Measurements from ENCODE around the gene ASB3. TPM values are rescaled to one million over a fixed set of nuclear protein-coding genes. Genes with fewer than 3 reads are reported as not detected.
"Not testable (repeated sequence)": the region's sequence is repeated elsewhere in the genome, so short reads cannot be mapped to it uniquely, and the experiment has no call there.

Gene ASB3
- total RNA-seq, 1 experiment from 2014 or later: 44.4 TPM

DNA sequence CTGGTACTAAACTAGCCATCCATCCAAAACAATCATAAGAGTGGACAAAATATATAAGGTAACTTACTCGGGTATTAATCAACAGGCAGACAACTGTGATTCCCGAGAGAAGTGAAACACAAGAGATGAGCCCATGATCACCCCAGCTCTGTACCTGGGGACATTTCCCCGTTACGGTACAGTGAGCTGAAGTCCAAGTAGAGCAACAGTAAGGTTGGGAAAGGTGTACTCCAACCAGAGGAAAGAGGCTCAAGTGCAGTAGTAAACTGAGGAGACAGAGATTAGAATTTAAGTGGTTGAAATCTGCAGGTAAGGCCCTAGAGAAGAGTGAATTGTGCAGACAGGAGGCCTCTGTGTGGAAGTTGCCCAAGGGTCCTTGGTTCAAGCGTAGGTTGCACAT, 49.7 kb downstream of the ASB3 start:
- H3K27ac ChIP-seq: no peak overlapping the region

DNA sequence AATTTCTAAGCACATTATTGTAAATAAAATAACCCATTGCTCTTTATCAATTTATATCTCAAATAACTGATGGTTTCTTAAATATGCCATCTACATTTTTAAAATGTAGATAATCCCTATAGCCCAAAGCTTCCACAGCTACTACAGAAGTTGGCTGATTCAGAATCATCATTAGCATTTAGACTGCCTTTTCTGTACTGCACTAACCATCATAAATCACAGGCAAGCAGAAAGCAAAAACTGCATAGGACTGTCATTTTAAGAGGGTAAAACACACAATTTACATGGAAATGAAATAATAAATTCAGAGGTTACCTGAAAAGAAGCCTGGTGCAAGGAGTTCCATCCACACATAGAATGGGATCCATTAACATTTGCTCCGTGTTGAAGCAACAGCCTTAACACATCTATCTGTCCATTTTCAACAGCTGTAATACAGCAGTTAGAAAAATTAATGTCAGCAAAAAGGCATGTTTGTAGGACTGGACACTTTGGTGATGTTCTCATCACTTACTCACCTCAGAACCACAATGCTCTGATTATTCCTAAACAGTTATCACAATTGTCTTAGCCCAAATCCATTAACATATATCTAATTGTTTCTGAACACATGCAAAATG, 57.5 kb downstream of the ASB3 start:
- no peaks in the 10 kb centered on the region for H3K4me1 ChIP-seq
- no peak overlapping the region for H3K4me3 ChIP-seq
- H3K9me3 ChIP-seq (replicated peaks): no peaks in the 10 kb centered on the region
- no peak overlapping the region for H3K27ac ChIP-seq
- no peaks in the 10 kb centered on the region for H3K27me3 ChIP-seq
- peaks cover 26% of the 10 kb centered on the region for H3K36me3 ChIP-seq
- no peak for DNase-seq

More for the DNA sequence above, 49.7 kb downstream of the ASB3 start:
- H3K36me3 ChIP-seq: peaks cover 17% of the 10 kb centered on the region
- no peak overlapping the region for H3K4me3 ChIP-seq
- DNase-seq: no peak
- peaks cover 6% of the 10 kb centered on the region; the same call in 1 of the 2 replicates for H3K9me3 ChIP-seq (replicated peaks)
- H3K4me1 ChIP-seq: no peaks in the 10 kb centered on the region
- H3K27me3 ChIP-seq: no peaks in the 10 kb centered on the region

DNA sequence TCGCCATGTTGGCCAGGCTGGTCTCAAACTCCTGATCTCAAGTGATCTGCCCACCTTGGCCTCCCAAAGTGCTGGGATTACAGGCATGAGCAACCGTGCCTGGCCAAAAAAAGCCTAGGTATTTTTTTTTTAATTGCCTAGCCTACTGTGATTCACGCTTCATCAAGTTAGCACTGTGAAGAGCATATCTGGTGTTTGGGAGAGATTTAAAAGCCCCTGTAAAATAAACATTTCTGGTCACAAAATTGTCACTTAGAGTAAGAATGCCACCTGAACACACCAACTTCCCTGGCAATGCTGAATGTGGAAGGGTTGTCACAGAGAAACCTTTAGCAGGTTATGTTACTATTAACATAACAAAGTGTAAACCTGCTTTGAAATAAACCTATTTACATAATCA, 58.8 kb downstream of the ASB3 start:
- no peak for DNase-seq
- H3K27ac ChIP-seq: no peak overlapping the region
- H3K4me1 ChIP-seq: no peaks in the 10 kb centered on the region
- no peaks in the 10 kb centered on the region for H3K27me3 ChIP-seq
- H3K36me3 ChIP-seq: peaks cover 20% of the 10 kb centered on the region
- H3K9me3 ChIP-seq (replicated peaks): no peaks in the 10 kb centered on the region
- no peak overlapping the region for H3K4me3 ChIP-seq

DNA sequence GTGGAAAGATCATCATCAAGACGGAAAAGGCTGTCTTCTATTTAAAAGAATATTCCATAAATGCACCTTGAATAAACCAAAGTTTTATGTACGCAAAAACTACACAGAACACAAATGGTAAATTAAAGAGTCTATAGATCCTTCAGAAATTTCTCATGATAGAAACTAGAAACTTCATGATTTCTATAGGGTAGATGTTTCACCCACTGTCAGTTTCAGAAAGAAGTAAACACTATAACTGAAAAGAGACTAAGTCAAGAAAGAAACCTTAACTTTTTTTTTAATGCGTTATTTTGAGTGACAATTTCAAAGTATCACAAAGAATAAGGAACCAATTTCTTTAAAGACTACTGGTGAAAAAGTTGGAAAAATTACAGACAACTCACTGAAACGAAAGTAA, 61.1 kb downstream of the ASB3 start:
- Histone ChIP-seq H3K4me3 (no peak overlapping the region), H3K27ac (no peak overlapping the region), H3K4me1 (no peaks in the 10 kb centered on the region), H3K36me3 (peaks cover 7% of the 10 kb centered on the region), H3K27me3 (no peaks in the 10 kb centered on the region), H3K9me3 (replicated peaks) (no peaks in the 10 kb centered on the region)
- no peak for DNase-seq

DNA sequence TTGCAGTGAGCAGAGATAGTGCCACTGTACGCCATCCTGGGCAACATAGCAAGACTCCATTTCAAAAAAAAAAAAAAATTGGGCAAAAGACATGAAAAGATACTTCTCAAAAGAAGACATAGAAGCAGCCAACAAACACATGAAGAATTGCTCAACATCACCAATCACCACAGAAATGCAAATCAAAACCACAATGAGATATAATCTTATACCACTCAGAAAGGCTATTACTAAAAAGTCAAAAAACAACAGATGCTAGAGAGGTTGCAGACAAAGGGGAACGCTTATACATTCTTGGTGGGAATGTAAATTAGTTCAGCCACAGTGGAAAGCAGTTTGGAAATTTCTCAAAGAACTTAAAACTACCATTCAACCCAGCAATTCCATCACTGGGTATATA, 62.2 kb downstream of the ASB3 start:
- H3K4me1 ChIP-seq: no peaks in the 10 kb centered on the region
- H3K27me3 ChIP-seq: no peaks in the 10 kb centered on the region
- no peaks in the 10 kb centered on the region for H3K9me3 ChIP-seq (replicated peaks)
- H3K4me3 ChIP-seq: no peak overlapping the region
- H3K36me3 ChIP-seq: no peaks in the 10 kb centered on the region; the same call in 1 of the 2 replicates
- DNase-seq: no peak
- H3K27ac ChIP-seq: no peak overlapping the region

DNA sequence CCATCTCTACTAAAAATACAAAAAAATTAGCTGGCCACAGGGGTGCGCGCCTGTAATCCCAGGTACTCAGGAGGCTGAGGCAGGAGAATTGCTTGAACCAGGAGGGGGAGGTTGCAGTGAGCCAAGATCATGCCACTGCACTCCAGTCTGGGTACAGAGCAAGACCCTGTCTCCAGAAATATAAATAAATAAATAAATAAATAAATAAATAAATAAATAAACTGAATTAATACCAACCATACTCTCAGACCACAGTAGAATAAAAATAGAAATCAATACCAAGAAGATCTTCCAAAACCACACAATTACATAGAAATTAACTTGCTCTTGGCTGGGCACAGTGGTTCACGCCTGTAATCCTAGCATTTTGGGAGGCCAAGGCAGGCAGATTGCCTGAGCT, 65.8 kb downstream of the ASB3 start:
- H3K27me3 ChIP-seq; DNase-seq; H3K4me3 ChIP-seq; H3K4me1 ChIP-seq; H3K36me3 ChIP-seq; H3K9me3 ChIP-seq (replicated peaks); H3K27ac ChIP-seq: not testable (repeated sequence)

DNA sequence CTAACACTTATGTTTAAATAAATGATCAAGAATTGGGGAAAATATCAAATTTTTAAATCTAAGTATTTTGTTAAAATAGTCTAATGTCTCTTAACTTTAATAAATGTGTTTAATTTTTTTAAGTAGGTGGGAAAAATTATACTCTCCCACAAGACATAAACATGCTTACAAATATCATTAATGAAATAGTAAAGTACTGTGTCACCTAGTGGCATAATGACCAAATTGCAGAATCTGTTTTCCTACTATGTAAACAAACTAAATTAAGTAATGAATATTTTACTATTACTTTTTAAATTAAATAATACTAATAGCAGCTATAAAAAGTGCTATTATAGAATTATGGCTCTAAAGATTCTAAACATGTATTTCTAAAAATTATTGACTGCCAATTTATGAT, 71.2 kb downstream of the ASB3 start:
- peak in 1 of 2 experiments; percentile 10 for DNase-seq

DNA sequence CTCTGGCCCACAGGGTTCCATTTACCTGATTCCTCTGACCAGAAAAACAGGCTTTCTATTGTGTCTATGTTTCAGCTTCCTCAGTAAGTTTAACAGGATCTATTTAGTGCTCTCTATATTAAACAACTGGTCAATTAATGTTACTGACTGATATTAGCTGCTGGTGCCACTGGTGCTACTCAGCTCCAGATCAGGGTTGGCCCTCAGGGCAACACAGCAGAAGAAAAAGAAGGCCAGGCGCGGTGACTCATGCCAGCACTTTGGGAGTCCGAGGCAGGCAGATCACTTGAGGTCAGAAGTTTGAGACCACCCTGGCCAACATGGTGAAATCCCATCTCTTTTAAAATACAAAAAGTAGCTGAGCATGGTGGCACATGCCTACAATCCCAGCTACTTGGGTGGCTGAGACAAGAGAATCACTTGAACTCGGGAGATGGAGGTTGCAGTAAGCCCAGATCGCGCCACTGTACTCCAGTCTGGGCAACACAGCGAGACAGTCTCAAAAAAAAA, 75.4 kb downstream of the ASB3 start:
- Histone ChIP-seq H3K4me3 (no peak overlapping the region), H3K4me1 (no peaks in the 10 kb centered on the region), H3K36me3 (peaks cover 37% of the 10 kb centered on the region), H3K9me3 (replicated peaks) (peaks cover 6% of the 10 kb centered on the region), H3K27ac (no peak overlapping the region), H3K27me3 (no peaks in the 10 kb centered on the region)
- no peak for DNase-seq

More for the DNA sequence above, 71.2 kb downstream of the ASB3 start:
- Histone ChIP-seq H3K4me3 (no peak overlapping the region), H3K27me3 (no peaks in the 10 kb centered on the region), H3K27ac (no peak overlapping the region), H3K36me3 (peaks cover 11% of the 10 kb centered on the region), H3K9me3 (replicated peaks) (peaks cover 4% of the 10 kb centered on the region; the same call in 1 of the 2 replicates), H3K4me1 (no peaks in the 10 kb centered on the region)

DNA sequence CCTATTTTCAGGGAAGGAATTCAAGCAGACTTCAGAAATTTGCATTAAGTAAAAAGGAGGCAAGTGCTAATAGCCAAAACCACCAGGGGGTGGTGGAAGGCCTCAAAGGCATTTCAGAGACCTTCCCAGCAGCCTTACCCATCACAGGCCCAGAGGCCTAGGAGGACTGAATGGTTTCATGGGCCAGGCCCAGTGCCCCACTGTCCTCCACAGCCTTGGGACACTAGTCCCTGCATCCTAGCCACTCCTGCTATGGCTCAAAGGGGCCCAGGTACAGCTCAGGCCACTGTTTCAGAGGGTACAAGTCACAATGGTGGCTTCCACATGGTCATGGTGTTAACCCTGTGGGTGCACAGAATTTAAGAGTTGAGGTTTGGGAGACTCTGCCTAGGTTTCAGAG, 77.8 kb downstream of the ASB3 start:
- Histone ChIP-seq H3K4me3 (no peak overlapping the region), H3K36me3 (peaks cover 30% of the 10 kb centered on the region), H3K27me3 (no peaks in the 10 kb centered on the region), H3K4me1 (no peaks in the 10 kb centered on the region), H3K27ac (no peak overlapping the region), H3K9me3 (replicated peaks) (peaks cover 6% of the 10 kb centered on the region)
- DNase-seq: peak in 1 of 2 experiments; percentile 5

DNA sequence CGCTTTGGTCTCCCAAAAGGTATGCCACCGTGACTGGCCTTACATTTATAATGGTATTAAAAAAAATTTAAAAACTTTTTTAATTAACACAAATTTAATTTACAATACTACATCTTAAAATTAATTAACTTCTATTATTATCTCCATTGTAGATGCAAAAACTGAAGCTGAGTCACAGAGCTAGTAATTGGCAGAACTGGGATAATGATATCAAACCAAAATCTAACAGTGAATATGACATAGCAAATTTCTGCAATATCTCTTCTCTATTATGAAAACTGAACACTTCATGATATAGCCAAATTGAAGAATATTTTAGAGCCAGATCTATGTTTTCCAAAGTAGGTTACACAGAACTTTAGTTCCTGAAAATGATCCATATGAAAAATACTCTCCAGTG, 85.5 kb downstream of the ASB3 start:
- no peaks in the 10 kb centered on the region for H3K4me1 ChIP-seq
- no peaks in the 10 kb centered on the region for H3K27me3 ChIP-seq
- H3K27ac ChIP-seq: no peak overlapping the region
- no peak overlapping the region for H3K4me3 ChIP-seq
- no peak for DNase-seq
- H3K36me3 ChIP-seq: peaks cover 6% of the 10 kb centered on the region
- no peaks in the 10 kb centered on the region; the same call in 1 of the 2 replicates for H3K9me3 ChIP-seq (replicated peaks)

DNA sequence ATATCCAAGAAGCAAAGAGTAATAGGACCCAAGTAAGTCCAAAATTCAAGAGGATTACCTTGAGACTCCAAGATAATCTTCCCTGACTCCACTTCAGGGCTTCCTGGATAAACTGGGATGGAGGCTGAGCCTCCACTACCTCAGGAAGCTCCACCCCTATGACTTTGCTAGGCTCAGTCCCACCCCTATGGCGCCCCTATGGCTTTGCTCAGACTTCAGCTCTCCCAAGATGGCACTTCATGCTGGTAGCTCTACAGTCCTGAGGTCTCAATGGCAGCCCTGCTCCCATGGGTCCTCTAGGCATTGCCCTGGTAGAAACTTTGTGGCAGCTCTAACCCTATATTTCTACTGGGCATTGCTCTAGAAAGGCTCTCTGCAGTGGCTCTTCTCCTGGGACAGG, 89.1 kb downstream of the ASB3 start:
- Histone ChIP-seq H3K27ac (no peak overlapping the region), H3K4me1 (no peaks in the 10 kb centered on the region), H3K4me3 (no peak overlapping the region), H3K36me3 (peaks cover 6% of the 10 kb centered on the region), H3K27me3 (no peaks in the 10 kb centered on the region), H3K9me3 (replicated peaks) (no peaks in the 10 kb centered on the region; the same call in 1 of the 2 replicates)
- no peak for DNase-seq

DNA sequence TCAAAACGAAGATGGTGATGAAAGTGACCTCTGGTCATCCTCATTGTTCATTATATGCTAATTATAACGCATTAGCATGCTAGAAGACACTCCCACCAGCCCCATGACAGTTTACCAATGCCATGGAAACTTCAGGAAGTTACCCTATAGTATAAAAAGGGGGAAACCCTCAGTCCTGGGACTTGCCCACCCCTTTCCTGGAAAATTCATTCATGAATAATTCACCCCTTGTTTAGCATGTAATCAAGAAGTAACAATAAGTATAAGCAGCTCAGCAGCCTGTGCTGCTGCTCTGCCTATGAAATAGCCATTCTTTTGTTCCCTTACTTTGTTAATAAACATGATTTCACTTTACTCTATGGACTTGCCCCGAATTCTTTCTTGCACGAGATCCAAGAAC, 89.7 kb downstream of the ASB3 start:
- Histone ChIP-seq H3K9me3 (replicated peaks) (no peaks in the 10 kb centered on the region; the same call in 1 of the 2 replicates), H3K27ac (no peak overlapping the region), H3K27me3 (no peaks in the 10 kb centered on the region), H3K4me1 (no peaks in the 10 kb centered on the region), H3K4me3 (no peak overlapping the region), H3K36me3 (peaks cover 6% of the 10 kb centered on the region)
- DNase-seq: no peak

DNA sequence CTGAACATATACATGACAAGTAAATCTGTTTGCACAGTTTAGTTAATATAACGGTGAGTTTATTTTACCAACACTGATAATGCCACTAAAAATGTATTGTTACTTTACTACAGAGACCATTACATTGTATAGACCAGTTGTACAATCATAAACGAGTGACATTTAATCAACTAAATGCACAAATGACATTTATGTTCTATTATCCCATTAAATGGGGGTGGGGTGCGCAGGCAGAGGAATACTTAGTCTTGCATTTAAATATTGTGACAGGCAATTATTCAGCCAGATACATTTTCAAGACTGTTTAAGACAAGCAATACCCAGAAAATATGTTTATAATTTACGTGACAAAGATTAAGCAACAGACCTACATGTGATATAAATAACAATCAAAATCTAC, 91.2 kb downstream of the ASB3 start:
- DNase-seq: no peak
- Histone ChIP-seq H3K27ac (no peak overlapping the region), H3K4me3 (no peak overlapping the region), H3K36me3 (peaks cover 5% of the 10 kb centered on the region), H3K4me1 (no peaks in the 10 kb centered on the region), H3K9me3 (replicated peaks) (no peaks in the 10 kb centered on the region; the same call in 1 of the 2 replicates), H3K27me3 (no peaks in the 10 kb centered on the region)

DNA sequence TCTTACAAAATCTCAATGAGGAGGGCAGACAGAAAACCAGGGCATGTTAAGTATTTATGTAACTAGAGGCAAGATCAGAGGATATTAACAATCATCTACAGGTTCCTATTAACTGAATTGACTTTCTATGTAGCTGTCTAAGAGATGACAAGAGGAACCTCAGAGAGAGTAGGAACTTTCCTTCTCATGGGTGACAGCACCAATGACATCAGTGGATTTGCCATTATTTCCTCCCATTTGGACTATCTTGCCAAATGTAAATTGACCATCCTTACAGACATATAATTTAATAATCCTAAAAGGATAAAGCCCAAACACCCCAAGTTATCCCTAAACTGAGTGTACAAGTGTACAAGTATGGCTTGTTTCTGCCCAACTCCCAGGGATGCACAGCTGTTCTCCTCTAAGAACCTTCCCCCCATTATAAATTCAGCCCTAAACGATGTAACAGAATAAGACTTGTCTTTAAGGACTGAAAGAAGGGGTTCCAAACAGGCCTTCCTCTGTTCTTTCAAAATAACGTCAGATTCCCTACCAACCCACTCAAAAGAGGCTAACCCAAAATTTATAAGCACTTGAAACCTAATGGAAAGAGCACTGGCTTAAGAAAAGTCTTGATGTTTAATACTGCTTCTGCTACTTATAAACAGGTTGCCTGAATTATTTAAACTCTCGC, 92.5 kb downstream of the ASB3 start:
- Histone ChIP-seq H3K4me3 (no peak overlapping the region), H3K36me3 (no peaks in the 10 kb centered on the region; the same call in 1 of the 2 replicates), H3K27ac (no peak overlapping the region), H3K4me1 (no peaks in the 10 kb centered on the region), H3K9me3 (replicated peaks) (no peaks in the 10 kb centered on the region; the same call in 1 of the 2 replicates), H3K27me3 (no peaks in the 10 kb centered on the region)
- DNase-seq: no peak

DNA sequence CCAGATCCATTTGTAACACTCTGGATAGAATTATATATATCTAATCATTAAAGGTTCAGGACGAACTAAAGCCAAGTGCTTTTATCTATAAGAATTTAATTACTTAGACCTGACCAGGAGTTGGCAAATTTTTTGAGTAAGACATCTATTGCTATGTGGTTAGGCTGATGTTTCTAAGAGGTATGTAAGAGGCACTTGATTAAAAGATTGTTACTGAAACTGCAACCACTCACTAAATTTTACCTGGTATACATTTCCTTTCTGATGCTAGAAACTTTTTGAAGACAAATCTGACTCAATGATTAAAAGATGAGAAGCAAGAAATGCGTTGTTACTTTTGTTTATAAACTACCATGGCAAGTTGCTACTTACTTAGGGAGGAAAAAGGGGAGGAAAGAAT, 95.9 kb downstream of the ASB3 start:
- Histone ChIP-seq H3K27ac (no peak overlapping the region), H3K4me1 (no peaks in the 10 kb centered on the region), H3K36me3 (peaks cover 5% of the 10 kb centered on the region; the same call in 1 of the 2 replicates), H3K4me3 (no peak overlapping the region), H3K27me3 (no peaks in the 10 kb centered on the region), H3K9me3 (replicated peaks) (no peaks in the 10 kb centered on the region; the same call in 1 of the 2 replicates)
- no peak for DNase-seq

Measured in SJCRH30 (cell line).